NCI-H1694 (cell line): Measurements from ENCODE around the gene SEMA5A.

Experiments
- DNase-seq: peaks from one replicate; lab custom pipeline; 2025; lab: John Stamatoyannopoulos, UW

The SEMA5A gene

GRCh38 chr5:9515436-9515835 is 30.4 kb downstream of the SEMA5A start:
- DNase-seq, result no peak

- DNase-seq, result no peak
Observed at GRCh38 chr5:9514968-9515367, 30.9 kb downstream of the SEMA5A start.

GRCh38 chr5:9513827-9514226 is 32.0 kb downstream of the SEMA5A start:
- DNase-seq, result no peak

GRCh38 chr5:9512457-9512856 is 33.4 kb downstream of the SEMA5A start:
- no peak for DNase-seq

- no peak for DNase-seq
Observed at GRCh38 chr5:9507974-9508373, 37.9 kb downstream of the SEMA5A start.

GRCh38 chr5:9505225-9505624 is 40.6 kb downstream of the SEMA5A start:
- DNase-seq, result no peak

- no peak for DNase-seq
Observed at GRCh38 chr5:9502864-9503263, 43.0 kb downstream of the SEMA5A start.

- DNase-seq, result no peak
Observed at GRCh38 chr5:9502050-9502834, 43.6 kb downstream of the SEMA5A start.

GRCh38 chr5:9500625-9501024 is 45.2 kb downstream of the SEMA5A start:
- no peak for DNase-seq

- DNase-seq, result no peak
Observed at GRCh38 chr5:9500193-9500592, 45.7 kb downstream of the SEMA5A start.

GRCh38 chr5:9499498-9499876 is 46.4 kb downstream of the SEMA5A start:
- no peak for DNase-seq

- DNase-seq, result no peak
Observed at GRCh38 chr5:9498541-9499497, 47.1 kb downstream of the SEMA5A start.

GRCh38 chr5:9497347-9497746 is 48.5 kb downstream of the SEMA5A start:
- no peak for DNase-seq

GRCh38 chr5:9496801-9497200 is 49.1 kb downstream of the SEMA5A start:
- DNase-seq, result no peak

- no peak for DNase-seq
Observed at GRCh38 chr5:9495121-9495520, 50.8 kb downstream of the SEMA5A start.

- DNase-seq, result no peak
Observed at GRCh38 chr5:9494301-9494700, 51.6 kb downstream of the SEMA5A start.

- no peak for DNase-seq
Observed at GRCh38 chr5:9490494-9491097, 55.3 kb downstream of the SEMA5A start.

- no peak for DNase-seq
Observed at GRCh38 chr5:9483779-9484178, 62.1 kb downstream of the SEMA5A start.

- no peak for DNase-seq
Observed at GRCh38 chr5:9483243-9483642, 62.6 kb downstream of the SEMA5A start.

- DNase-seq, result no peak
Observed at GRCh38 chr5:9482381-9482780, 63.5 kb downstream of the SEMA5A start.

- DNase-seq, result no peak
Observed at GRCh38 chr5:9480499-9480898, 65.4 kb downstream of the SEMA5A start.

- DNase-seq, result no peak
Observed at GRCh38 chr5:9479990-9480389, 65.9 kb downstream of the SEMA5A start.

GRCh38 chr5:9479361-9479760 is 66.5 kb downstream of the SEMA5A start:
- no peak for DNase-seq
